T-cell (primary cell): ENCODE data around the gene CBS. TPM values are rescaled to one million over a fixed set of nuclear protein-coding genes. Genes with fewer than 3 reads are reported as not detected.
"Not testable (repeated sequence)": the region's sequence is repeated elsewhere in the genome, so short reads cannot be mapped to it uniquely, and the experiment has no call there.

Experiments
- ATAC-seq, 4 experiments: fragments of 200-7000 bp in 3 of 4; fragments of 150-1000 bp in 1 of 4; cut with Tn5 transposase; replicated peaks in 1 of 4; 1 replicate in 3 of 4; 2 replicates in 1 of 4; pipeline ENCODE4 v1.10.0; 2021; ENCODE audit warnings: moderate library complexity in 3 of 4, mild to moderate bottlenecking in 2 of 4, moderate number of reproducible peaks in 1 of 4
- CTCF ChIA-PET, 2 donors: fragments of 300-600 bp; sonication (Branson Sonifier 250); formaldehyde crosslinking; loops; one replicate each; lab custom pipeline; 2022; ENCODE audit warnings: antibody characterized with exemption in 2 of 2; lab: Charles Lee
- POLR2A ChIA-PET, 2 donors: fragments of 300-600 bp; sonication (Branson Sonifier 250); formaldehyde crosslinking; loops; one replicate each; lab custom pipeline; 2022; ENCODE audit warnings: antibody characterized with exemption in 2 of 2; lab: Charles Lee
- DNase-seq, 35 experiments: peaks; one replicate each; pipeline versions ENCODE4 v3.0.0 to v3.0.0-alpha.2; 2013 to 2023
- H3K27ac ChIP-seq: one replicate; pipeline ENCODE4 v1.5.1; 2013; ENCODE audit warnings: low read length
- H3K27me3 ChIP-seq, 2 experiments: replicated peaks in 1 of 2; 1 replicate in 1 of 2; 2 replicates in 1 of 2; pipeline versions ENCODE4 v1.6.1 to v1.7.0; 2013; ENCODE audit warnings: low read length in 1 of 2, mixed read lengths in 1 of 2; ENCODE audit not compliant: control insufficient read depth in 2 of 2, insufficient read depth in 2 of 2; ENCODE audit errors: extremely low read depth in 1 of 2
- H3K36me3 ChIP-seq, 2 donors: 1 replicate in 1 of 2; 2 replicates in 1 of 2; pipeline versions ENCODE4 v1.6.1 to v1.7.0; 2013; ENCODE audit warnings: low read length in 1 of 2; ENCODE audit not compliant: control insufficient read depth in 2 of 2, insufficient read depth in 1 of 2; ENCODE audit errors: extremely low read depth in 1 of 2
- H3K4me1 ChIP-seq, 2 experiments: 1 replicate in 1 of 2; 2 replicates in 1 of 2; pipeline versions ENCODE4 v1.6.1 to v1.7.0; 2013; ENCODE audit warnings: low read length in 2 of 2, mixed read lengths in 1 of 2; ENCODE audit not compliant: insufficient read depth in 2 of 2, control insufficient read depth in 1 of 2; ENCODE audit errors: extremely low read depth in 1 of 2
- H3K4me3 ChIP-seq, 2 donors: 1 replicate in 1 of 2; 2 replicates in 1 of 2; pipeline versions ENCODE4 v1.5.1 to v1.7.0; 2013; ENCODE audit warnings: mild to moderate bottlenecking in 2 of 2, low read length in 1 of 2, moderate library complexity in 1 of 2; ENCODE audit not compliant: control insufficient read depth in 1 of 2; ENCODE audit errors: extremely low read depth in 1 of 2
- H3K9me3 ChIP-seq: 2 replicates; pipeline ENCODE4 v1.7.0; 2013
- H3K27ac Mint-ChIP-seq, 2 donors: one replicate each; pipeline ENCODE4 v1.8.0; 2020 to 2021; ENCODE audit warnings: mild to moderate bottlenecking in 2 of 2, mixed read lengths in 2 of 2
- H3K27me3 Mint-ChIP-seq, 2 donors: one replicate each; pipeline ENCODE4 v1.8.0; 2021 to 2022; ENCODE audit warnings: mixed read lengths in 2 of 2
- H3K36me3 Mint-ChIP-seq: one replicate; pipeline ENCODE4 v1.8.0; 2021; ENCODE audit warnings: mixed read lengths
- H3K4me1 Mint-ChIP-seq, 3 donors: one replicate each; pipeline ENCODE4 v1.8.0; 2020 to 2022; ENCODE audit warnings: mixed read lengths in 3 of 3, mild to moderate bottlenecking in 1 of 3
- H3K4me3 Mint-ChIP-seq, 3 donors: one replicate each; pipeline ENCODE4 v1.8.0; 2020 to 2022; ENCODE audit warnings: mild to moderate bottlenecking in 3 of 3, mixed read lengths in 3 of 3, moderate library complexity in 3 of 3
- H3K9me3 Mint-ChIP-seq, 3 donors: one replicate each; pipeline ENCODE4 v1.8.0; 2020 to 2022; ENCODE audit warnings: mixed read lengths in 3 of 3
- WGBS: methylation state at CpG from one replicate; pipeline ENCODE4 v1.1.5; 2013; ENCODE audit warnings: missing lambda C conversion rate; ENCODE audit not compliant: insufficient coverage; 5-methylcytosine and 5-hydroxymethylcytosine counted together
- total RNA-seq, 35 experiments: library from RNA in 6 of 35; stranded (reverse) in 6 of 35; fragments of 120-200 nt in 1 of 35; gene quantifications; one replicate each; pipeline versions ENCODE4 v1.2.1 to v1.2.4 and lab custom pipeline; 2013 to 2026

Gene CBS
- total RNA-seq, 5 donors from 2014 or later (not counting 1 experiment from before 2014, with no cell fraction given), result 0.65 to 5.5 (median 3.7) TPM; not detected in 1

DNA sequence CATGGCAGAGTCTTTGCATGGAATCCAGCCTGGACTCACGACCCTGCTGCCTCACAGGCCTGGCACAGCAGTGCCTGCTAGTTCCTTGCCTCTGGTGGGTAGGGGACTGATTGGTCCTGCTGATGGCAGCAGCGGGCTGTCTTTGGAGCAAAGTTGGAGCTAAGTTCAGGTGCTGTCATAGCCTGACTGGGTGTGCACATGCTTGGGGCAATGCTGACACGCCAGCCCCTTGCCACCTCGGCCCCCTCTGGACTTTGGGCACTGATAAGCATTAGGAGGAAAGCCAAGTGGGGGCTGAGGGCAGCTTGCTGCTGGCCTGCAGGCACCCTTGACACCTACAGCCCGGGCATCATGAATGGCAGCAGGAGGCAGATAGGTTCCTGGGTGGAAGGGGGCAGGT, 33.5 kb downstream of the CBS start:
- ATAC-seq, H3K27ac ChIP-seq, H3K27me3 Mint-ChIP-seq, H3K4me3 ChIP-seq, H3K4me3 Mint-ChIP-seq, H3K27ac Mint-ChIP-seq, DNase-seq, H3K36me3 ChIP-seq, H3K4me1 Mint-ChIP-seq, POLR2A ChIA-PET, H3K9me3 ChIP-seq, H3K9me3 Mint-ChIP-seq, H3K36me3 Mint-ChIP-seq, H3K27me3 ChIP-seq, CTCF ChIA-PET: not testable (repeated sequence)
- H3K4me1 ChIP-seq, result peaks cover 2 to 12% of the 10 kb centered on the region in 2 experiments
- WGBS, result 100% methylated on average over 3 of the region's 5 CpGs

- H3K36me3 ChIP-seq, H3K36me3 Mint-ChIP-seq, H3K4me3 ChIP-seq, H3K9me3 ChIP-seq, H3K9me3 Mint-ChIP-seq, H3K4me1 Mint-ChIP-seq, CTCF ChIA-PET, H3K4me3 Mint-ChIP-seq, DNase-seq, H3K4me1 ChIP-seq, POLR2A ChIA-PET, H3K27ac Mint-ChIP-seq, H3K27me3 Mint-ChIP-seq, H3K27ac ChIP-seq, ATAC-seq, H3K27me3 ChIP-seq: not testable (repeated sequence)
- WGBS, result no CpG with 5 or more reads among the region's 10 CpGs
These were observed 37.0 kb downstream of the CBS start for GRCh38 chr21:43038659-43039044.

- H3K27me3 ChIP-seq, H3K36me3 Mint-ChIP-seq, H3K27ac ChIP-seq, POLR2A ChIA-PET, H3K4me1 Mint-ChIP-seq, H3K27me3 Mint-ChIP-seq, H3K36me3 ChIP-seq, ATAC-seq, DNase-seq, H3K9me3 Mint-ChIP-seq, H3K9me3 ChIP-seq, H3K27ac Mint-ChIP-seq, H3K4me1 ChIP-seq, H3K4me3 ChIP-seq, CTCF ChIA-PET, H3K4me3 Mint-ChIP-seq: not testable (repeated sequence)
- WGBS, result 95% methylated on average over 10 of the region's 19 CpGs
These were observed 37.5 kb downstream of the CBS start for GRCh38 chr21:43037918-43038658.

- ATAC-seq, H3K4me1 Mint-ChIP-seq, H3K4me3 Mint-ChIP-seq, H3K27ac ChIP-seq, POLR2A ChIA-PET, DNase-seq, H3K4me1 ChIP-seq, CTCF ChIA-PET, H3K9me3 Mint-ChIP-seq, H3K4me3 ChIP-seq, H3K27ac Mint-ChIP-seq, H3K27me3 Mint-ChIP-seq, H3K27me3 ChIP-seq, H3K36me3 Mint-ChIP-seq, H3K9me3 ChIP-seq: not testable (repeated sequence)
- no CpG with 5 or more reads among the region's 17 CpGs for WGBS
- H3K36me3 ChIP-seq, result peaks cover 4 to 16% of the 10 kb centered on the region in 2 donors
These were observed 38.7 kb downstream of the CBS start for GRCh38 chr21:43036889-43037288.

GRCh38 chr21:43034826-43035225, 40.8 kb downstream of the CBS start:
- Histone ChIP-seq H3K27ac (no peak overlapping the region), H3K27me3 (no peaks in the 10 kb centered on the region), H3K36me3 (peaks cover 8 to 32% of the 10 kb centered on the region in 2 donors), H3K9me3 (no peaks in the 10 kb centered on the region), H3K4me1 (no peaks in the 10 kb centered on the region), H3K4me3 (no peak overlapping the region)
- H3K27me3 Mint-ChIP-seq, result no peaks in the 10 kb centered on the region
- DNase-seq (no peak), ATAC-seq (no peak)
- WGBS, result 100% methylated on average over 3 of the region's 5 CpGs
- H3K36me3 Mint-ChIP-seq, result peaks cover 23% of the 10 kb centered on the region
- CTCF ChIA-PET, result no interaction called here
- no peaks in the 10 kb centered on the region for H3K9me3 Mint-ChIP-seq
- POLR2A ChIA-PET, result no interaction called here
- H3K4me1 Mint-ChIP-seq, result no peaks in the 10 kb centered on the region
- H3K4me3 Mint-ChIP-seq, result no peak overlapping the region
- no peak overlapping the region for H3K27ac Mint-ChIP-seq

DNA sequence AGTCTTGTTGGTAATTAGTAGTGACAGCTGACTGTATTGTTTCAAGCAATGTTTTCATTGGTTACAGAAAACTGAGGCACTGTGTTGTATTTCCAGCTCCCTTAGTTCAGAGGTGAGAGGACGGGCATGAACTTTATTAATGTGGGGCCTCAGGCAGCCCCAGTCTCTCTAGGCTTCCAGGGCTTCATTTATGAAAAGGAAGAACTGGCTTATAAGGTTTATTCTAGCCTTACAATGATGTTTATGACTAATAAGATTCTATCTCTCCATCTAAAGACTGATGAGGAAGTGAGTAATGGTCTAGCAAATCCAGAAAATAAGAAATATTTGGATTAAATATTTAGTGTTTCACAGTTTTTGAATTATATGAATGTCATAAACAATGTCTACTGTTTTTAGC, 41.5 kb downstream of the CBS start:
- Histone ChIP-seq H3K27ac (no peak overlapping the region), H3K9me3 (no peaks in the 10 kb centered on the region), H3K27me3 (no peaks in the 10 kb centered on the region), H3K4me3 (no peak overlapping the region), H3K36me3 (peaks cover 8 to 36% of the 10 kb centered on the region in 2 donors), H3K4me1 (no peaks in the 10 kb centered on the region)
- Mint-ChIP-seq H3K27ac (no peak overlapping the region), H3K27me3 (no peaks in the 10 kb centered on the region), H3K9me3 (no peaks in the 10 kb centered on the region), H3K36me3 (peaks cover 27% of the 10 kb centered on the region), H3K4me1 (no peaks in the 10 kb centered on the region), H3K4me3 (no peak overlapping the region)
- DNase-seq (no peak), ATAC-seq (no peak)
- ChIA-PET POLR2A (no interaction called here), CTCF (no interaction called here)
- WGBS, result no CpG with 5 or more reads among the region's 1 CpG
